Sigmoid colon (tissue), 7 donors: ENCODE data around the gene MCC. TPM values are rescaled to one million over a fixed set of nuclear protein-coding genes. Genes with fewer than 3 reads are reported as not detected.
A peak's percentile ranks its signal among the peaks of the same experiment; 100 is the strongest.

ENCODE experiments used
- DNase-seq: peaks from one replicate; pipeline ENCODE4 v3.0.0-alpha.2; 2019
- H3K27ac ChIP-seq, 4 donors: fragments of 200-600 bp; sonication (generic); one replicate each; pipeline ENCODE4 v1.5.1; 2016 to 2019; ENCODE audit warnings: mild to moderate bottlenecking in 1 of 4
- H3K27me3 ChIP-seq, 3 donors: fragments of 200-600 bp; sonication (generic); one replicate each; pipeline ENCODE4 v1.5.1; 2019; ENCODE audit warnings: mild to moderate bottlenecking in 1 of 3
- H3K36me3 ChIP-seq, 4 donors: fragments of 200-600 bp; sonication (generic); one replicate each; pipeline ENCODE4 v1.5.1; 2016 to 2019
- H3K4me1 ChIP-seq, 4 donors: fragments of 200-600 bp; sonication (generic); one replicate each; pipeline ENCODE4 v1.5.1; 2017 to 2019
- H3K4me3 ChIP-seq, 4 donors: fragments of 200-600 bp; sonication (generic); one replicate each; pipeline ENCODE4 v1.5.1; 2017 to 2019; ENCODE audit warnings: mild to moderate bottlenecking in 2 of 4, moderate library complexity in 1 of 4
- H3K9me3 ChIP-seq, 4 donors: fragments of 200-600 bp in 3 of 4; sonication (generic) in 3 of 4; one replicate each; pipeline versions ENCODE4 v1.5.1 to v1.6.1; 2013 to 2019
- EP300 ChIP-seq, 4 donors: sonication (generic); formaldehyde crosslinking; IDR thresholded peaks; one replicate each; pipeline ENCODE4 v1.6.1; 2017; ENCODE audit warnings: antibody characterized with exemption in 4 of 4
- POLR2A ChIP-seq, 2 donors: fragments of 450-650 bp; IDR thresholded peaks; one replicate each; pipeline ENCODE4 v1.6.1; 2016; ENCODE audit warnings: antibody characterized with exemption in 2 of 2, mild to moderate bottlenecking in 2 of 2, moderate library complexity in 2 of 2
- POLR2AphosphoS5 ChIP-seq, 4 donors: sonication (generic); formaldehyde crosslinking; IDR thresholded peaks; one replicate each; pipeline ENCODE4 v1.6.1; 2017; ENCODE audit warnings: antibody characterized with exemption in 4 of 4
- WGBS, 2 donors: extraction: QIAGEN DNeasy Blood & Tissue Kit; methylation state at CpG; one replicate each; pipeline ENCODE4 v1.1.7; 2013; 5-methylcytosine and 5-hydroxymethylcytosine counted together
- intact Hi-C: fragments of 100-400 bp; cut with DNase I; formaldehyde crosslinking; loops from one replicate; pipeline ENCODE4 v1.15.1; 2023
- polyA plus RNA-seq, 3 donors: library from polyadenylated mRNA; stranded (reverse); fragments of 200-250 nt; gene quantifications; one replicate each; pipeline ENCODE4 v1.2.3, GENCODE V29; 2013
- total RNA-seq, 4 donors: library from RNA; depleted of rRNA; stranded (reverse); fragments of >200 nt; gene quantifications; one replicate each; pipeline ENCODE4 v1.1.0, GENCODE V29; 2016
- TF ChIP-seq, protein P1 (sequence below), 4 experiments: fragments of 450-650 bp in 3 of 4; fragments of 200-600 bp in 1 of 4; IDR thresholded peaks; one replicate each; pipeline ENCODE4 v1.5.1; 2016 to 2019; ENCODE audit warnings: antibody characterized with exemption in 4 of 4, mild to moderate bottlenecking in 3 of 4, moderate library complexity in 2 of 4
- donor health status: healthy with polysubstance abuse.
- donor health status: Bipolar disorder and iron deficiency.
- donor health status: healthy.

Gene MCC
- total and polyA plus RNA-seq, 7 donors = 0.69 to 14.0 (median 9.1) TPM

DNA sequence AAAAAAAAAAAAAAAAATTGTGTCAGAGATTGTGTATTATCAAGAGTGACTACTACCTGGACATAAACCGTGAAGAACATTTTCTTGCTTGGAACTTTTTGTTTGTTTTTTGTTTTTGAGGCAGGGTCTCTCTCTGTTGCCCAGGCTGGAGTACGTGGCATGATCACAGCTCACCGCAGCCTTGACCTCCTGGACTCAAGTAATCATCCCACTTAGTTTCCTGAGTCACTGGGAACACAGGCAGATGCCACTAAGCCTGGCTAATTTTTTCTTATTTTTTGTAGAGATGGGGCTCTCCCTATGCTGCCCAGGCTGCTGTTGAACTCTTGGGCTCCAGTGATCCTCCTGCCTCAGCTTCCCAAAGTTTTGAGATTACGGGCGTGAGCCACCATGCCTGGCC, 485.8 kb downstream of the MCC start:
- intact Hi-C loops = no loop called here
- Histone ChIP-seq H3K27ac (no peak overlapping the region), H3K27me3 (no peaks in the 10 kb centered on the region), H3K4me3 (no peak overlapping the region), H3K4me1 (no peaks in the 10 kb centered on the region), H3K36me3 (peaks cover 0 to 61% (median 7%) of the 10 kb centered on the region in 4 donors), H3K9me3 (no peaks in the 10 kb centered on the region)
- DNase-seq = no peak
- WGBS, 2 donors = 95 to 97% methylated on average over 5 of the region's 5 CpGs
- TF ChIP-seq POLR2AphosphoS5 (IDR thresholded peaks at IDR 0.05) (no peak), EP300 (IDR thresholded peaks at IDR 0.05) (no peak), POLR2A (IDR thresholded peaks at IDR 0.05) (no peak)
- TF ChIP-seq, protein P1, sequence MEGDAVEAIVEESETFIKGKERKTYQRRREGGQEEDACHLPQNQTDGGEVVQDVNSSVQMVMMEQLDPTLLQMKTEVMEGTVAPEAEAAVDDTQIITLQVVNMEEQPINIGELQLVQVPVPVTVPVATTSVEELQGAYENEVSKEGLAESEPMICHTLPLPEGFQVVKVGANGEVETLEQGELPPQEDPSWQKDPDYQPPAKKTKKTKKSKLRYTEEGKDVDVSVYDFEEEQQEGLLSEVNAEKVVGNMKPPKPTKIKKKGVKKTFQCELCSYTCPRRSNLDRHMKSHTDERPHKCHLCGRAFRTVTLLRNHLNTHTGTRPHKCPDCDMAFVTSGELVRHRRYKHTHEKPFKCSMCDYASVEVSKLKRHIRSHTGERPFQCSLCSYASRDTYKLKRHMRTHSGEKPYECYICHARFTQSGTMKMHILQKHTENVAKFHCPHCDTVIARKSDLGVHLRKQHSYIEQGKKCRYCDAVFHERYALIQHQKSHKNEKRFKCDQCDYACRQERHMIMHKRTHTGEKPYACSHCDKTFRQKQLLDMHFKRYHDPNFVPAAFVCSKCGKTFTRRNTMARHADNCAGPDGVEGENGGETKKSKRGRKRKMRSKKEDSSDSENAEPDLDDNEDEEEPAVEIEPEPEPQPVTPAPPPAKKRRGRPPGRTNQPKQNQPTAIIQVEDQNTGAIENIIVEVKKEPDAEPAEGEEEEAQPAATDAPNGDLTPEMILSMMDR (IDR thresholded peaks at IDR 0.05) = no peak

DNA sequence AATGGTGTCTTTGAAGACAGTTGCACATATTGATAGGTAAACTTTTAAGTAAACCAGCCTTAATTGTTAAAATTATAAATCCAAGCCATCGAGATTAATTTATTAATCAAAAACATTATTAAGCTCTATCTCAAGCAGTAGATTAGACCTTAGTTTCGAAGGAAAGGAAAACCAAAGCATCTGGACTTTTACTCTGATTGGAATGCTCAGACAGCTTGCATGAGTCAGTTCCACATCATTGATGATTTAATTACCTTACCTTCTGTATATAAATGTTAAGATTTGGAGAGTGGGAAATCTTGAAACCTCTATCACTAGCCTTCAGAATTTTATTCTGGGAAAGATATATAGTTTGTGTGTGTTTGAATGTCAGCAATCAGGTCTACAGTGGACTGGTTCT, 487.8 kb downstream of the MCC start:
- intact Hi-C loops = no loop called here
- Histone ChIP-seq H3K4me3 (no peak overlapping the region), H3K9me3 (no peaks in the 10 kb centered on the region), H3K36me3 (peaks cover 0 to 44% (median 7%) of the 10 kb centered on the region in 4 donors), H3K27ac (no peak overlapping the region), H3K27me3 (no peaks in the 10 kb centered on the region), H3K4me1 (peaks cover 0 to 4% (median 0%) of the 10 kb centered on the region in 4 donors)
- 97 to 98% methylated on average over 2 of the region's 2 CpGs for WGBS, 2 donors
- no peak for DNase-seq
- TF ChIP-seq, protein P1 (IDR thresholded peaks at IDR 0.05) = no peak
- TF ChIP-seq EP300 (IDR thresholded peaks at IDR 0.05) (no peak), POLR2A (IDR thresholded peaks at IDR 0.05) (no peak), POLR2AphosphoS5 (IDR thresholded peaks at IDR 0.05) (no peak)

DNA sequence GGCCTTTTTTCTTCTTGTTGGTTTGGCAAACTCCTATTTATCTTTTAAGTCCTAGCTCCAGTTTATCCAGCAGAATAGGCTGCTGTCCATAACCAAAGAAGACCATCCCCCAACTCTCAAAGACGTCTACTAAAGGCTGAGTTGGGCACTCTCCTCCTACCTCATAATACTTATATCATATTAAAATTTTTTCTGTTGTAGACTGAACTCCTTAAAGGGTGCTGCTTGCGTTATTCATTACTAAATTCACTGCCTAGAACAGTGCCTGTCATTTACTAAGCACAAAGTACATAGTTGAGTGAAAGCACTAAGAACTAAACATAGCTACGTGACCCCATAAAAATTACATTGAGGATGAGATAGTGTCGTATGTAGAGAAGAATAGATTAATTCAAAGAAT, 490.0 kb downstream of the MCC start:
- intact Hi-C loops = loop anchor here (5.0 to 10.0 kb wide), 3 partner anchors 337 to 609 kb away; partner anchors contain the start of gene YTHDC2

DNA sequence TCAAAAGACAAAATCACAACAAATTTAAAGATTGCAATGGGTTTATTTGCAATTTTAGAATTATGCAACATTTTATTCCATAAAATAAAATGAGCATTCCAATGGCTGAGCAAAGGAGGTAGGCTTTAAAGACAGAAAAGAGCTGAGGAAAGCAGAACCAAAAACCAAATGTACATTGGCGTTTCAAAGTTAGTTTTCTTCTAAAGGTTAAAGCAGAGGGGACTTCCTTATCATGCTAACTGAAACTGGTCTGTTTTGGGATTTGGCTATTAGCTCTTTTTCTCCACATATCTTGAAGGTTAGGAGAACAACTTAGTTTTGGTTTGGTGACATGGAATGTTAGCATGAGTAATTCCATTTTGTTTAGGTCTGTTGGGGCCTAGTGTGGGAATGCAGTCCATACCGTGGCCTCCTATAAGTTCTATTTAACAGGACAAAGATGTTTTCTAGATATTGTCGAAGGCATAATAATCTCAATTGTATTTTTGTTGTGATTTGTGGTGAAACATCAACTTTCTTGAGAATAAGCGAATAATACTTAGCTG, 491.4 kb downstream of the MCC start:
- intact Hi-C loops = loop anchor here (5.0 to 10.0 kb wide), 3 partner anchors 338 to 610 kb away; partner anchors contain the start of gene YTHDC2
- Histone ChIP-seq H3K4me3 (no peak overlapping the region), H3K9me3 (no peaks in the 10 kb centered on the region), H3K36me3 (peaks cover 0 to 23% (median under 1%) of the 10 kb centered on the region in 4 donors), H3K4me1 (peaks cover 0 to 4% (median 0%) of the 10 kb centered on the region in 4 donors), H3K27ac (no peak overlapping the region), H3K27me3 (no peaks in the 10 kb centered on the region)
- TF ChIP-seq, protein P1 (IDR thresholded peaks at IDR 0.05) = no peak
- no peak for TF ChIP-seq EP300 (IDR thresholded peaks at IDR 0.05)
- TF ChIP-seq POLR2A (IDR thresholded peaks at IDR 0.05) = no peak
- TF ChIP-seq POLR2AphosphoS5 (IDR thresholded peaks at IDR 0.05) = no peak
- 89 to 90% methylated on average over 4 of the region's 4 CpGs for WGBS, 2 donors
- DNase-seq = no peak

More for the DNA sequence above, 490.0 kb downstream of the MCC start:
- H3K27ac ChIP-seq = no peak overlapping the region
- H3K27me3 ChIP-seq = no peaks in the 10 kb centered on the region
- 89 to 91% methylated on average over 4 of the region's 4 CpGs for whole genome bisulfite sequencing, 2 donors
- H3K36me3 ChIP-seq = peaks cover 0 to 37% (median 4%) of the 10 kb centered on the region in 4 donors
- no peak for TF ChIP-seq EP300 (IDR thresholded peaks at IDR 0.05)
- H3K4me1 ChIP-seq = peaks cover 0 to 4% (median 0%) of the 10 kb centered on the region in 4 donors
- no peaks in the 10 kb centered on the region for H3K9me3 ChIP-seq
- H3K4me3 ChIP-seq = no peak overlapping the region
- no peak for DNase-seq

DNA sequence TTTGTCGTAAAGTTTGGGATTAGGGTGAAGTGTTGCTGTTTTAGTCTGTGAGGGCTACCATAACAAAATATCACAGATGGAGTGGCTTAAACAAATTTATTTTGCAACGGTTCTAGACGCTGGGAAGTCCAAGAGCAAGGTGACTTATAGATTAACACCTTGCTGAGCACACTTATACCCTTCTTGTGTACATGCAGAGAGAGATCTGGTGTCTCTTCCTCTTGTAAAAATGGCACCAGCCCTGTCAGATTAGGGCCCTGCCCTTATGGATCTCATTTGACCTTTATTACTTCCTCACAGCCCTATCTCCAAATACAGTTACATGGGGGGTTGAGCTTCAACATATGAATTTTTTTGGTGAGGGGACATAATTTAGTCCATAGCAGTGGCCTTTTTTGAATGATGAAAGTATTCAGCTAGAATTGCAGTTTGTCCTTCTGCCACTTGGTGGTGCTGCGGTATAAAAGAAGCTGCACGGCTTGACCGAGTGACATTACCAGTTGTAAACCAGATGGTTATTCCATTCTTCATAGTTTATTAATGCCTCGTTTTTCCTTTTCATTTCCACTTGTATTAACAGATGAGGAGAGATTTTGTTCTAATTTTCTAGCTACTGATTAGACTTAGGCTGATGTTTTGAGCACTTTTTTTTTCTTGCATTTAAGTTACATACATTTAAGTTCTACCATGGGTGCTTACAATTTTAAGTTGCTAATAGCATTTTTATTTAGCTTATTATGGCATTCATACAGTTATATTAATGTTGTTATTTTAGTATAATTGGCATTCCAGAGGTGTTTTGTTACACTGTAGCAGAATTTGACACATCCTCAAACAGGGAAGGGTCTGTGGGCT, 492.3 kb downstream of the MCC start:
- peak; percentile 81 for DNase-seq
- H3K27me3 ChIP-seq = no peaks in the 10 kb centered on the region
- TF ChIP-seq EP300 (IDR thresholded peaks at IDR 0.05) (no peak), POLR2A (IDR thresholded peaks at IDR 0.05) (no peak), POLR2AphosphoS5 (IDR thresholded peaks at IDR 0.05) (no peak)
- TF ChIP-seq, protein P1 (IDR thresholded peaks at IDR 0.05) = peak; percentile 59 to 92 (median 77)
- peaks cover 0 to 4% (median 0%) of the 10 kb centered on the region in 4 donors for H3K4me1 ChIP-seq
- no peak overlapping the region for H3K4me3 ChIP-seq
- no peaks in the 10 kb centered on the region for H3K9me3 ChIP-seq
- intact Hi-C loops = loop anchor here (5.0 to 10.0 kb wide), 3 partner anchors 339 to 611 kb away; partner anchors contain the start of gene YTHDC2
- H3K27ac ChIP-seq = no peak overlapping the region
- WGBS, 2 donors = 25 to 27% methylated on average over 7 of the region's 7 CpGs
- H3K36me3 ChIP-seq = peaks cover 0 to 15% (median 0%) of the 10 kb centered on the region in 4 donors
